Measurements from ENCODE around the gene IL16.

GRCh38 chr15:81347910-81348309, 151.2 kb downstream of the IL16 start:
- no peak for TF ChIP-seq CTCF (IDR thresholded peaks at IDR 0.05)
- TF ChIP-seq POLR2A (IDR thresholded peaks at IDR 0.05) = no peak
